Suppressor macrophage treated with lipopolysaccharide for 1 hour (primary cell): Measurements from ENCODE around the gene PRKAR1B.

Experiments used
- DNase-seq, 3 donors: peaks; one replicate each; pipeline ENCODE4 v3.0.0-alpha.2; 2020 to 2022

PRKAR1B gene

DNA sequence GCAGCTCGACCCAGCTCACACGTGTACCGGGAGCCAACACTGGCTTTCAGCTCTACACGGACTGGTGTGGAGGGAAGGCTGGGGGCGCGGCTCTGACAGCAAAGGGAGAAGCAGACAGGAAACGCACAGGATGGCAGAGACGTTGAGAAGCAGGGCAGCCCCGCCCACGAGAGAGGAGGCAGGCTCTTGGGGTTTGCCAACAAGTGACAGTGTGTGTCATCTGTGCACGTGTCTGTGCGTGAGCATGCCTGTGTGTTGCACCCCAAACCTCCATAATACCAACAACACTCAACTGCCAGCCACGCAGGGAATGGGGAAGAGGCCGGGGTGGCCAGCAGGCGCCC lies 143.0 kb downstream of the PRKAR1B start:
- DNase-seq, result peak; percentile 82 to 85 (median 84)

GRCh38 chr7:583410-584121 lies 143.5 kb downstream of the PRKAR1B start:
- no peak for DNase-seq

- DNase-seq, result no peak
Measured at GRCh38 chr7:582931-583330, 144.2 kb downstream of the PRKAR1B start.

DNA sequence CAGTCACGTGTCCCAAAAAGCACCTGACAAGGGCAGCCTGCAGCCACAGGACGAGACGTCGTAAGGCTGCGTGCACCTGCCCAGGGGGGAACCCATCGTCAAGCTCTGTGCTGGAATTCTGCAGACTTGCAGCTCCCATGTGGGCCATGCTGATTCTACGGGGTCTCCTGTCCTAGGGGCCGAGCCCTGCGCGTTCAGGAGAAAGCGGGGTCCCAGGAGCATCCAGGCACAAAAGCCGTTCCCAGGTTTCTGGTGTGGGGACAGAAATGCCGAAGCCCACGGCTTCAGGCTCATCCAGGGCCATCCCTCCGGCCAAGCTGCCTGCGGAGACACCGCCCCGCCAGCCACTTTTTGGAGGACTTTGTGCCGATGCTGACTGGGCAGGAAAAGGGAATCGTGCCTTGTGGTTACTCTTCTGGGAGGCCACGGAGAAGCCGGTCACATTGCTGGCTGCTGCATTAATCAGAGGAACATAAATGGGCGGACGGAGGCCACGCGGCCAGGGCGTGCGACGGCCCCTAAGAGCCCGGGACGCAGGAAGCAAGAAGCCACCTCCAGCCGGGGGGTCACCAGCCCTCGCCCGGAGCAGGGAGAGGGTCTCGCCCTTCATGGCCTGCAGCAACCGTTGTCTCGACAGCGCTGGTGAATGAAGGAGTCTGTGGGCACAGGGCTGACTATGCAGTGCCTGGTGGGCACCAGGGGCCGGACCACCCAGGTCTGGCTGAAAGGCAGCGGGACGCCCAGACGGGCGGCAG lies 144.8 kb downstream of the PRKAR1B start:
- DNase-seq, result no peak

DNA sequence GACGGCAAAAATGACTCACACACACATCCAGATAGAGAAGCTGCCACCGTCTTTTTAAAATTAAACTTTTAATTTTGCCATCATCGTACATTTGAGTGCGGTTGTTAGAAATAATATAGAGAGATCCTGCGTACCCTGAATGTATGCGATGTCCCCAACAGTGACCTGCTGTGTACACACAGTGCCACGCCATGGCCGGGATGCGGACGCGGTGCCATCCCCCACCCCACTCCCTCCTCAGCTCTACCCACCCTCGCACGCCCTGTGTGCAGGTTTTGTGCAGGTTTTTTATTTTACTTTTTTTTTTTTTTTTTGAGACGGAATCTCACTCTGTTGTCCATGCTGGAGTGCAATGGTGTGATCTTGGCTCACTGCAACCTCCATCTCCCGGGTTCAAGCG lies 148.7 kb downstream of the PRKAR1B start:
- DNase-seq, result no peak

GRCh38 chr7:577741-578370 lies 149.2 kb downstream of the PRKAR1B start:
- no peak for DNase-seq

- DNase-seq, result no peak
Measured at GRCh38 chr7:577278-577665, 149.8 kb downstream of the PRKAR1B start.

- DNase-seq, result no peak
Measured at GRCh38 chr7:576524-577277, 150.4 kb downstream of the PRKAR1B start.

GRCh38 chr7:575425-576366 lies 151.4 kb downstream of the PRKAR1B start:
- no peak for DNase-seq

DNA sequence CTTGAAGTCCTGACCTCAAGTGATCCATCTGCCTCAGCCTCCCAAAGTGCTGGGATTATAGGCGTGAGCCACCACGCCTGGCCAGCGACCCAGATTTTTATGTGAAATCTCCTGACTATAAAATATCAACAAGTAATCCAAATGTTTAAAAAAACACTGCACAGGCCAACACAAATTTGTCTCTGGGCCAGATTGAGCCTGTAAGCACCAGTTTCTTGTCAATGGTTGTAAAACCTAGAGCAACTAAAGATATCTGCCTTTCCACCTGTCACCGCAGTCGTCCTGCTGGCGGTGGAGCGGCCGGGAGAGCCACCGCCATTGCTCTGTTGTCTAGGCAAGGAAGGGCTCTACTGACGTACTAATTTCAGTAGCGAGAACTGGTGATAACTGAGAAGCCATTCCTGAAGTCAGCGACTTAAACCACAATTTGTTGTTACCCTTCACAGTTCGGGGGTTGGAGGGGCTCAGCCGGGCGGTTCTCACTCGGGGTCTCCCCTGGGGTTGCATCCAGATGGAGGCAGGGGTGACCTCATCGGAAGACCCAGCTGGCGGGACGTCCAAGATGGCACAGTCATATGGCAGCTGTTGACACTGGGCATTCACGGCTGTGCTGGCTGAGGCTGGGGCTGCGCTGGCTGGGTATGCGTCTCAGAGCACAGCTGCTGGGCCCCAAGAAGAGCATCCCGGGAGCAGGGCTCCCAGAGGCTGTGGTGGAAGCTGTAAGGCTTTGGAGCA lies 152.3 kb downstream of the PRKAR1B start:
- DNase-seq, result no peak

GRCh38 chr7:573933-574381 lies 153.1 kb downstream of the PRKAR1B start:
- DNase-seq, result no peak

DNA sequence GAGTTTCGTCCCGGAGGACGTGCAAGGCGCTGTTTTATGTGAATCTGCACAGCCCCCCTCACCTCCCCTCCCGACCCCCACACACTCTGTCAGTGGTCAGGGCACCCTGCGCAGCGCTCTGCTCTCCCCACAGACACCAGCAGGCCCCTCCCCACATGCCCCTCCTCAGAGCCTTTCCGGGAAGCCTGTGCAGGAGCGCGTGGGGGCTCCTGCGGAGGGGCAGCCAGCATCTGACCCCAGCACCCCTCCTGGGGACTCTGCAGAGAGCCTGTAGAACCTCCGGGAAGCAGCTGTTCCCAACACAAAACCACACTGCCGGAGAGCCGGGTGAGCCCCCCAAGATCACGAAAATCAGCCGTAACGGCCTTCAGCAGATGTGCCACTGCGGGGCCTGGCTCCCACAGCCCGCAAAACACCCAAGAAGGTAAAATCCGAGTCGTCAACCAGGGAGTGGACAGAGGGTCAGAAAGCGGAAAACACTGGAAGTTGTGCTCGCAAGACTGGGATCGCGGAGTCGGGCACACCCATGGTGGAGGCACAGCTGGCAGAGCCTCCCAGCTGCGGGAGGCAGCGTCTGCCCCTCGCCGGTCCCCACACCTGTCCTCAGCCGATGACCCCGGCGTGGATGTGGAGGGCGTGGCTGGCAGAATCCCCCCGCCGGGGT lies 153.7 kb downstream of the PRKAR1B start:
- no peak for DNase-seq

DNA sequence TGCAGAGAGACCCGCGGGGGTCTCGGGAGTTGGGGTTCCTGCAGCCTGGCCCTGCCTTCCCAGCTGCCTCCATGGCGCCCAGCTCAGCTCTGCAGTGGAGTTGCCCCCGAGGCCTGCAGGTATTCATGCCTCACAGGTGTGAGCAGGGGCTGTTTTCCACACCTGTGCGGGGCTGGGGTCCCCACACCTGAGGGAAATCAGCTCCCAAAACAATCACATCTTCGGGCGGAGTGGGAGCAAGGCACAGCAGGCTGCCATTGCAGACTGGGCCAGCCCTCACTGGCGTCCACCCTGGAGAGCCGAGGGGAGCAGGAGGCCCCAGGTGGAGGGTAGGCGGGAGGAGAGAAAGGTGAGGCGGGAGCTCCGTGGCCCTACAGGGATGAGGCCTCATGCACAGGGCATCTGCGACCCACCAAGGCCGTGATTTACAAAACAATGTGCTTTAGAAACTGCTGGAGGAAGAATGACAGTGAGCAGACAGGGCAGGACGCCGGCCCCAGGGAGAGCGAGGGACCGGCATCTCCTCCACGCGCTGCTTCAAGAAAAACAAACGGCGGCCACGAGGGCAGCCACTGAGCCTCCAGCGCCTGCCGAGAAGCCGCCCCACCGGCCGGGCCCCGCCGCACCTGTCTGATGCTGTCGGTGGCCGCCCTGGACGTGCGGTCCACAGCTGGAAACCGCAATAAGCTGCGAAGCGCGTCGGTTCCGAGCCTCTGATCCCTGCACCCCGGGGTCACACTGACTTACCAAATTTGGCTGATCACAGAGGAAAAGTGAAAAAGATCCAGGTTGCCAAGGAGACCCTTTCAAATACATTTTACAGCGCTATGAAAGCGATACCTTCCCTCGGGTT lies 154.4 kb downstream of the PRKAR1B start:
- no peak for DNase-seq

GRCh38 chr7:571718-572415 lies 155.2 kb downstream of the PRKAR1B start:
- DNase-seq, result no peak

GRCh38 chr7:571096-571717 lies 155.9 kb downstream of the PRKAR1B start:
- no peak for DNase-seq

- DNase-seq, result no peak
Measured at GRCh38 chr7:570801-571070, 156.3 kb downstream of the PRKAR1B start.

DNA sequence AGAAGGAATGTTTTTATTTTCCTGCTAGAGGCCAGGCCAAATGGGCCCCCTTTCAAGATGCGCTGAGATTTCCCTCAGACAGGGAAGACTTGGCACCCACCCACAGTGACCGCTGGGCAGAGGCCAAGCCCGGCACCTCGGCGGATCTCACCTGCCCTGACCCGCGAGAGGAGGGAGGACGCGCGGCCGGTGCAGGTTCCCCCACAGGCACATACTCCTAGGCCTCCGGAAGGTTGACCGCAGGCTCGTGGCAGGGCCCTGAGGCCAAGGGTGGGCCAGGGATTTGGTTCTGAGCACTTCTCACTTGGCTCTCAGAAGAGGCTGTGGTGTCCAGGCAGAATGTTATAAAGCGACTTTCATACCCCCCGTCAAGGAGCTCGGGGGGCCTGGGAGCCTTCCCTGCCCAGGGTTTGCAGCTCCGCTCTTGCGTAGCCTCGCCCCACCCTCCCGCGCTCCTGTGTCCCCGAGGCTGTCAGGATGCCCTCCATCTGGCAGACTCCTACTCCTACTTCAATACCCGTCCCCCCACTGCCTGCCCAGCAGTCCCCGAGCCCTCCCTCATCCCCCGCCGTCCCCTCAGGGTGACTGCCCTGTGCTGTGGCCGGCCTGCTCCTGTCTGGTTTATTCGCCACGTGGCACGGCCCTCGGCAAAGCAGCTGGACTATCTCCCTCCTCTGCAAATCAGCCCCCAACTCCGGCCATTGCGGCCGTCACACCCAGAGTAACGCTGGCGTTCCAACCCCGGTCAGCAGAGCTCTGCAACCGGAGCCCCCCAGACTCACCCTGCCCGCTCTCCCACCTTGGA lies 156.9 kb downstream of the PRKAR1B start:
- no peak for DNase-seq
